ENCODE measurements around the gene FBXO31.

Gene FBXO31

GRCh38 chr16:87361916-87362619, 21.5 kb downstream of the FBXO31 start:
- FAIRE-seq: no peak

- FAIRE-seq: no peak
These were observed 22.5 kb downstream of the FBXO31 start for GRCh38 chr16:87360862-87361610.

- FAIRE-seq: no peak
These were observed 24.5 kb downstream of the FBXO31 start for GRCh38 chr16:87359121-87359520.

GRCh38 chr16:87358696-87359095, 24.9 kb downstream of the FBXO31 start:
- no peak for FAIRE-seq

- FAIRE-seq: no peak
These were observed 25.3 kb downstream of the FBXO31 start for GRCh38 chr16:87358250-87358649.

GRCh38 chr16:87356491-87356853, 27.1 kb downstream of the FBXO31 start:
- no peak for FAIRE-seq

- no peak for FAIRE-seq
These were observed 30.0 kb downstream of the FBXO31 start for GRCh38 chr16:87353613-87354012.

- no peak for FAIRE-seq
These were observed 30.8 kb downstream of the FBXO31 start for GRCh38 chr16:87352818-87353217.

- FAIRE-seq: no peak
These were observed 32.3 kb downstream of the FBXO31 start for GRCh38 chr16:87351320-87351698.

GRCh38 chr16:87350681-87351319, 32.8 kb downstream of the FBXO31 start:
- no peak for FAIRE-seq

GRCh38 chr16:87350031-87350430, 33.5 kb downstream of the FBXO31 start:
- no peak for FAIRE-seq

- FAIRE-seq: no peak
These were observed 34.9 kb downstream of the FBXO31 start for GRCh38 chr16:87348616-87349157.

- no peak for FAIRE-seq
These were observed 35.5 kb downstream of the FBXO31 start for GRCh38 chr16:87347932-87348615.

- no peak for FAIRE-seq
These were observed 37.0 kb downstream of the FBXO31 start for GRCh38 chr16:87346517-87347060.

- FAIRE-seq: no peak
These were observed 37.7 kb downstream of the FBXO31 start for GRCh38 chr16:87345726-87346424.

- FAIRE-seq: no peak
These were observed 38.5 kb downstream of the FBXO31 start for GRCh38 chr16:87344931-87345631.

- FAIRE-seq: no peak
These were observed 39.2 kb downstream of the FBXO31 start for GRCh38 chr16:87344165-87344930.

- no peak for FAIRE-seq
These were observed 39.9 kb downstream of the FBXO31 start for GRCh38 chr16:87343753-87344050.

- no peak for FAIRE-seq
These were observed 40.4 kb downstream of the FBXO31 start for GRCh38 chr16:87342978-87343752.

- no peak for FAIRE-seq
These were observed 41.1 kb downstream of the FBXO31 start for GRCh38 chr16:87342504-87342903.

All from A204.1 (cell line).